HEK293T (cell line): Measurements from ENCODE around the gene IFT80.
"Not testable (repeated sequence)": the region's sequence is repeated elsewhere in the genome, so short reads cannot be mapped to it uniquely, and the experiment has no call there.

Source experiments
- CTCF ChIA-PET: fragments of 350-600 bp; formaldehyde crosslinking; extraction: SDS; loops from one replicate; lab custom pipeline; 2021; ENCODE audit warnings: antibody characterized with exemption, inconsistent platforms; lab: Yijun Ruan, JAX
- POLR2A ChIA-PET: fragments of 350-600 bp; formaldehyde crosslinking; extraction: SDS; loops from one replicate; lab custom pipeline; 2020; ENCODE audit warnings: antibody characterized with exemption, inconsistent platforms; lab: Yijun Ruan, JAX
- DNase-seq: peaks from one replicate; pipeline ENCODE4 v3.0.0; 2012; ENCODE audit warnings: mixed read lengths; ENCODE audit errors: extremely low spot score
- ARNT ChIP-seq: fragments of 450-650 bp; IDR thresholded peaks from 2 replicates; pipeline ENCODE4 v1.6.1; 2017; ENCODE audit warnings: mild to moderate bottlenecking
- BHLHE40 ChIP-seq: fragments of 450-650 bp; IDR thresholded peaks from 2 replicates; pipeline ENCODE4 v1.6.1; 2016; ENCODE audit warnings: mild to moderate bottlenecking, moderate library complexity, borderline replicate concordance
- CTBP1 ChIP-seq: fragments of 450-650 bp; IDR thresholded peaks from 2 replicates; pipeline ENCODE4 v1.6.1; 2016; ENCODE audit warnings: borderline replicate concordance
- ELF4 ChIP-seq: fragments of 450-650 bp; IDR thresholded peaks from 2 replicates; pipeline ENCODE4 v1.6.1; 2017; ENCODE audit warnings: antibody characterized with exemption
- FOXA1 ChIP-seq: fragments of 450-650 bp; IDR thresholded peaks from 2 replicates; pipeline ENCODE4 v1.6.1; 2016; ENCODE audit warnings: mild to moderate bottlenecking
- FOXK2 ChIP-seq: fragments of 450-650 bp; IDR thresholded peaks from 2 replicates; pipeline ENCODE4 v1.6.1; 2016; ENCODE audit warnings: mild to moderate bottlenecking
- FOXM1 ChIP-seq: fragments of 450-650 bp; IDR thresholded peaks from 2 replicates; pipeline ENCODE4 v1.6.1; 2017; ENCODE audit warnings: mild to moderate bottlenecking, borderline replicate concordance
- HDGF ChIP-seq: fragments of 450-650 bp; IDR thresholded peaks from 2 replicates; pipeline ENCODE4 v1.6.1; 2017; ENCODE audit warnings: antibody characterized with exemption, borderline replicate concordance
- L3MBTL2 ChIP-seq: fragments of 450-650 bp; conservative IDR thresholded peaks from 2 replicates; pipeline ENCODE4 v1.6.1; 2016; ENCODE audit warnings: mild to moderate bottlenecking
- LEF1 ChIP-seq: fragments of 450-650 bp; IDR thresholded peaks from 2 replicates; pipeline ENCODE4 v1.6.1; 2017; ENCODE audit warnings: mild to moderate bottlenecking, borderline replicate concordance
- NFRKB ChIP-seq: fragments of 450-650 bp; IDR thresholded peaks from 2 replicates; pipeline ENCODE4 v1.6.1; 2016; ENCODE audit warnings: mild to moderate bottlenecking, moderate library complexity
- SP1 ChIP-seq: fragments of 450-650 bp; IDR thresholded peaks from 2 replicates; pipeline ENCODE4 v1.6.1; 2017
- SUZ12 ChIP-seq: fragments of 450-650 bp; IDR thresholded peaks from 2 replicates; pipeline ENCODE4 v1.6.1; 2016; ENCODE audit warnings: mild to moderate bottlenecking
- TARDBP ChIP-seq: fragments of 450-650 bp; IDR thresholded peaks from 2 replicates; pipeline ENCODE4 v1.6.1; 2016
- ZNF384 ChIP-seq: fragments of 450-650 bp; IDR thresholded peaks from 2 replicates; pipeline ENCODE4 v1.6.1; 2016
- TF ChIP-seq, protein P1 (sequence below): fragments of 450-650 bp; IDR thresholded peaks from 2 replicates; pipeline ENCODE4 v1.6.1; 2016

The IFT80 gene

DNA sequence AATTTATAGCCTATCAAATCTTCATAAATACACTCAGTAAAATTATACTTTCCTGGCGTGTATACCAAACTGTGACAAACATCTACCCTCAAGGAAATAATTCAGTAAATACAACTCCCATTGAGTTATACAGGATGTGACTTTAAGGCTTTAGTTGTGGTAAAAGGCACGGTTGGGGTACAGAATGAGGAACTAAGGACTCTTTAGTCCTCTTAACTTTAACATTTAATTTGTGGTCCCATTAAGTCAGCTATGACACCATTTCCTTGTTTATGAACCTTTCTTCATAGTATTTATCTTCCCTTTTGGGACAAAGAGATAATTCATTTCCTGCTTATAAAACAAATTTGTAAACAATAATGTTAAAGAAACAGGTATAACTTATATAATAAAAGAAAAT, 30.2 kb downstream of the IFT80 start:
- no peak for DNase-seq
- ChIA-PET CTCF (no interaction called here), POLR2A (no interaction called here)
- no peak for TF ChIP-seq ARNT
- TF ChIP-seq L3MBTL2: no peak
- no peak for TF ChIP-seq LEF1
- no peak for TF ChIP-seq SUZ12
- TF ChIP-seq FOXM1: no peak
- TF ChIP-seq BHLHE40: no peak
- TF ChIP-seq, protein P1, sequence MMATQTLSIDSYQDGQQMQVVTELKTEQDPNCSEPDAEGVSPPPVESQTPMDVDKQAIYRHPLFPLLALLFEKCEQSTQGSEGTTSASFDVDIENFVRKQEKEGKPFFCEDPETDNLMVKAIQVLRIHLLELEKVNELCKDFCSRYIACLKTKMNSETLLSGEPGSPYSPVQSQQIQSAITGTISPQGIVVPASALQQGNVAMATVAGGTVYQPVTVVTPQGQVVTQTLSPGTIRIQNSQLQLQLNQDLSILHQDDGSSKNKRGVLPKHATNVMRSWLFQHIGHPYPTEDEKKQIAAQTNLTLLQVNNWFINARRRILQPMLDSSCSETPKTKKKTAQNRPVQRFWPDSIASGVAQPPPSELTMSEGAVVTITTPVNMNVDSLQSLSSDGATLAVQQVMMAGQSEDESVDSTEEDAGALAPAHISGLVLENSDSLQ: no peak
- TF ChIP-seq FOXA1: no peak
- TF ChIP-seq HDGF: no peak
- no peak for TF ChIP-seq SP1

DNA sequence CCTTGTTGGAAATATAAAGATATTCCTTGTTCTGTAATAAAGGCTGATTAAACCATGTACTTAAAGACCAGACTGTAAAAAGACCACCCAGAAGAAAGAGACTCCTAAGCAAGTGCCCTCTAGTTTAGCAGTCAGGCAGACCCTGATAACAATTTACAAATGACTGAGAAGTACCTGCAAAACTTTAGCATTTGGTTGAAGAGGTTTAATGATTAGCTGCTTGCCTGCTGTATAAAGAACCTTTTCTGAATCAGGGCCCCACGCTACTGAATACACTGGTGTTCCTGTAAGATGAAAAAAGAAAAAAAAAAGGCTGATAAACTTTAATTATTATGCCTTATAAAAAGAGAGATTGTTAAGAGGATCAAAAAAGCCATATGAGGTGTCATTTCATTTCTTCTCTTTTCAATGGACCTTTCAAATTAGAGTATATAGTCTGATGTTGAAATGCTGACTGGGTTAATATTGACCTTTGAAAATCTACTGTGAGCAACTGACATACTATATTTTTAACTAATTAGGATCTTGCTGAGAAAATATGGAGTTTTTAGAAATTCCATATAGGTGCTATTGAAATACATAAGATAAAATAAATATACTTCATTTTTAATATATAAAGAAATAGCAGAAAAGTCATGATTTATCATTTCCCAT, 33.0 kb downstream of the IFT80 start:
- POLR2A ChIA-PET: no interaction called here
- CTCF ChIA-PET: no interaction called here
- DNase-seq: no peak
- TF ChIP-seq NFRKB (no peak), SUZ12 (no peak), ELF4 (no peak), ZNF384 (no peak), HDGF (no peak), SP1 (no peak), BHLHE40 (no peak), TARDBP (no peak), CTBP1 (no peak), FOXM1 (no peak), FOXA1 (no peak), L3MBTL2 (no peak), LEF1 (no peak), ARNT (no peak), FOXK2 (no peak)
- TF ChIP-seq, protein P1: no peak

DNA sequence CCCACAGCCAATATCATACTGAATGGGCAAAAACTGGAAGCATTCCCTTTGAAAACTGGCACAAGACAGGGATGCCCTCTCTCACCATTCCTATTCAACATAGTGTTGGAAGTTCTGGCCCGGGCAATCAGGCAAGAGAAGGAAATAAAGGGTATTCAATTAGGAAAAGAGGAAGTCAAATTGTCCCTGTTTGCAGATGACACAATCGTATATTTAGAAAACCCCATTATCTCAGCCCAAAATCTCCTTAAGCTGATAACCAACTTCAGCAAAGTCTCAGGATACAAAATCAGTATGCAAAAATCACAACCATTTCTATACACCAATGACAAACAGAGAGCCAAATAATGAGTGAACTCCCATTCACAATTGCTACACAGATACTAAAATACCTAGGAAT, 36.1 kb downstream of the IFT80 start:
- CTCF ChIA-PET, POLR2A ChIA-PET, DNase-seq: not testable (repeated sequence)

DNA sequence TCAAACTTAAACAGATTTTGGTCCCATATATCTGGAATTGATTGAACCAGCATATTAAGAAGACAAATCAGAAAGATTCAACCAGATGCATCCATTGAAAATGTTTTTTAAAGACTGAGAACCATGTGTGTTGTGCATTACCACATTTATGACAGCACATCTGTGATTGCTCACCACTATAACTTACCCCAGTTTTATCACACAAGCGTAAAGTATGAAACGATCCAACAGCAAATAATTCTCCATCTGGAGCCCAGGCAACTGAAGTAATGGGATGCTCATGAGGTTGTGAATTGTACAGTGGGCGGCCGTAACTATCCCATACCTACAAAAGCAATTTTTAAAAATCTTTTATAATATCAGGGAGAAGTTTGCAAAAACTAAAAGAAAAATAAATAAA, 43.2 kb downstream of the IFT80 start:
- CTCF ChIA-PET: no interaction called here
- POLR2A ChIA-PET: no interaction called here
- TF ChIP-seq FOXM1 (no peak), TARDBP (no peak), FOXK2 (no peak), CTBP1 (no peak), L3MBTL2 (no peak), ZNF384 (no peak), BHLHE40 (no peak), SP1 (no peak), ELF4 (no peak), NFRKB (no peak), HDGF (no peak), LEF1 (no peak)
- TF ChIP-seq, protein P1: no peak
- no peak for DNase-seq

DNA sequence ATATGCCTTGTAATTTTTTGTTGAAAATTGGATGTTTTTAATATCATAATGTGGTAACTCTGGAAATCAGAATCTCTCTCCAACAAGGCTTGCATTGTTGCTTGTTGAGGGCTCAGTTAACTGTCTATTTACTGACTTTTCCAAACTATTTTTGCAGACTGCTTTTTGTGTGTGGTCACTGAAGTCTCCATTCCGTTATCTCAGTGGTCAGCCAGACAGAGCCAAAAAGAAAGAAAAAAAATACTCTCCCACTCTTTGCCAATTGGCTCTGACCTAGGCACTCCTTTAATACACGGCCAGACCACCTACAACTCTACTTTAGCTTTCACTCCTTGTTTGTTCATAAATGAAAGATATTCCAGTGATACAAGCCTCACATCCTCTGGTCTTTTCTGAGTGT, 52.5 kb downstream of the IFT80 start:
- ChIA-PET CTCF (no interaction called here), POLR2A (no interaction called here)
- no peak for DNase-seq
- no peak for TF ChIP-seq HDGF
- TF ChIP-seq, protein P1: no peak
- no peak for TF ChIP-seq ARNT
- TF ChIP-seq FOXK2: no peak
- no peak for TF ChIP-seq BHLHE40
- TF ChIP-seq SUZ12: no peak

DNA sequence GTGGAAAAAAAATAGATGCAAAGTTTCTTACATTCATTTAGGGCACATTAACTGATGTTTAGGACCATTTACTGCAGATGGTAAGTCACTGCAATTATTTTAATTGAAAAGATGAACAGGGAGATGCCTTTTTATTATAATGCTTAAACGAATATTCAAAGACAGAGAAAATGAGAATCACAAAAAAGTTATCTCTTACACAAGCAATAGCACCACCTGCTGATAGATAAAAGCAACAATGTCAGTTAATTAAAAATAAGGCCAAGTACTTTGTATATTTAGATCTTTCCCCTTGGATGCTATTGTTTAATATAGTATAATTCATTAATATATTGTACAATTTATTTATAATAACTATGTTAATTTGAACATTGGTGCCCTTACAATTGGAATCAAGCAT, 55.9 kb downstream of the IFT80 start:
- POLR2A ChIA-PET: no interaction called here
- no peak for DNase-seq
- TF ChIP-seq ARNT: no peak
- TF ChIP-seq SP1: no peak
- no peak for TF ChIP-seq HDGF
- no peak for TF ChIP-seq FOXK2
- TF ChIP-seq BHLHE40: no peak
- no peak for TF ChIP-seq ZNF384
- TF ChIP-seq TARDBP: no peak
- TF ChIP-seq L3MBTL2: no peak
- no peak for TF ChIP-seq CTBP1
- TF ChIP-seq FOXM1: no peak
- TF ChIP-seq ELF4: no peak
- TF ChIP-seq, protein P1: no peak
- CTCF ChIA-PET: no interaction called here
